ENCODE results near the gene OR5AN1. TPM values are rescaled to one million over a fixed set of nuclear protein-coding genes. Genes with fewer than 3 reads are reported as not detected.

The OR5AN1 gene
- total RNA-seq, 1 experiment from 2014 or later, result not detected

GRCh38 chr11:59417023-59417422 lies 58.3 kb downstream of the OR5AN1 start:
- TF ChIP-seq TCF7L2 (IDR thresholded peaks at IDR 0.05; ENCODE audit: low read depth, low read length), result no peak
- no peak overlapping the region for H3K27ac ChIP-seq (ENCODE audit: low read length)
- DNase-seq (ENCODE audit: low read depth, low spot score), result no peak
- POLR2A ChIA-PET, result no interaction called here
- in situ Hi-C loops (cut with HindIII; ENCODE audit: low pct_unique_long_range_greater_than_20kb, low sequenced_read_pairs) (no loop called here), intact Hi-C loops (cut with micrococcal nuclease; ENCODE audit: unreplicated experiment) (no loop called here)
- H3K4me3 ChIP-seq (ENCODE audit: low read depth in 2 of 2, low read length in 2 of 2), result no peak overlapping the region
- H3K36me3 ChIP-seq (ENCODE audit: control insufficient read depth, insufficient read depth, low read length), result no peaks in the 10 kb centered on the region
- H3K4me1 ChIP-seq (ENCODE audit: control insufficient read depth, insufficient read depth, low read length), result no peaks in the 10 kb centered on the region
- BruUV-seq (replicated peaks), result no TSS peak
- CTCF ChIA-PET, result no interaction called here
- no peaks in the 10 kb centered on the region for H3K9me3 ChIP-seq (ENCODE audit: control insufficient read depth, insufficient read depth, low read depth, low read length)
- ATAC-seq, result no peak
- H3K27me3 ChIP-seq (ENCODE audit: control insufficient read depth, insufficient read depth, low read length), result no peaks in the 10 kb centered on the region; the same call in 1 of the 2 replicates

- Histone ChIP-seq H3K27ac (ENCODE audit: low read length) (no peak overlapping the region), H3K36me3 (ENCODE audit: control insufficient read depth, insufficient read depth, low read length) (no peaks in the 10 kb centered on the region), H3K4me3 (ENCODE audit: low read depth in 2 of 2, low read length in 2 of 2) (no peak overlapping the region), H3K27me3 (ENCODE audit: control insufficient read depth, insufficient read depth, low read length) (no peaks in the 10 kb centered on the region; the same call in 1 of the 2 replicates), H3K4me1 (ENCODE audit: control insufficient read depth, insufficient read depth, low read length) (no peaks in the 10 kb centered on the region), H3K9me3 (ENCODE audit: control insufficient read depth, insufficient read depth, low read depth, low read length) (no peaks in the 10 kb centered on the region)
- BruUV-seq (replicated peaks), result no TSS peak
- CTCF ChIA-PET, result no interaction called here
- no peak for ATAC-seq
- in situ Hi-C loops (cut with HindIII; ENCODE audit: low pct_unique_long_range_greater_than_20kb, low sequenced_read_pairs), result no loop called here
- DNase-seq (ENCODE audit: low read depth, low spot score), result no peak
- TF ChIP-seq SIN3A (IDR thresholded peaks at IDR 0.05; ENCODE audit: borderline replicate concordance, insufficient read depth, low read depth, low read length) (no peak), REST (IDR thresholded peaks at IDR 0.05; ENCODE audit: insufficient read depth in 1 of 2, low read depth in 2 of 2, low read length in 1 of 2) (no peak), TCF7L2 (IDR thresholded peaks at IDR 0.05; ENCODE audit: low read depth, low read length) (no peak), CTCF (IDR thresholded peaks at IDR 0.05) (no peak), POLR2AphosphoS5 (IDR thresholded peaks at IDR 0.05; ENCODE audit: low read depth, low read length) (no peak)
- intact Hi-C loops (cut with micrococcal nuclease; ENCODE audit: unreplicated experiment), result no loop called here
- POLR2A ChIA-PET, result no interaction called here
Observed at GRCh38 chr11:59418156-59418555, 59.5 kb downstream of the OR5AN1 start.

Other genes starting within 250 kb of the OR5AN1 start
- gene FAM111A, start 216.0 kb upstream of the OR5AN1 start, total RNA-seq (2021; ENCODE audit: unreplicated experiment), result 37.9 TPM
- gene DTX4, start 186.8 kb upstream of the OR5AN1 start, total RNA-seq (2021; ENCODE audit: unreplicated experiment), result 0.21 TPM
- 0.08 TPM for gene MPEG1, start 146.0 kb upstream of the OR5AN1 start, total RNA-seq (2021; ENCODE audit: unreplicated experiment)
- gene OR5A2, start 67.5 kb downstream of the OR5AN1 start, total RNA-seq (2021; ENCODE audit: unreplicated experiment), result not detected
- gene OR5A1, start 77.6 kb downstream of the OR5AN1 start, total RNA-seq (2021; ENCODE audit: unreplicated experiment), result not detected
- gene OR4D6, start 98.1 kb downstream of the OR5AN1 start, total RNA-seq (2021; ENCODE audit: unreplicated experiment), result not detected
- not detected for gene OR4D10, start 114.4 kb downstream of the OR5AN1 start, total RNA-seq (2021; ENCODE audit: unreplicated experiment)
- not detected for gene OR4D11, start 144.7 kb downstream of the OR5AN1 start, total RNA-seq (2021; ENCODE audit: unreplicated experiment)
- gene OR4D9, start 152.6 kb downstream of the OR5AN1 start, total RNA-seq (2021; ENCODE audit: unreplicated experiment), result not detected

Data from Panc1 (cell line).